Neural cell (in vitro differentiated cells): ENCODE measurements around the gene PHACTR3. TPM values are rescaled to one million over a fixed set of nuclear protein-coding genes. Genes with fewer than 3 reads are reported as not detected.

Experiments used
- H2AFZ ChIP-seq: fragments of 200-600, 300-800 bp; sonication (generic), shearing (Covaris generic); 2 replicates; pipeline ENCODE4 v1.6.0; 2014; ENCODE audit warnings: low read depth, mild to moderate bottlenecking, antibody characterized with exemption, low read length, moderate library complexity
- H3F3A ChIP-seq: fragments of 200-600 bp; shearing (Covaris generic); 2 replicates; pipeline ENCODE4 v1.6.1; 2016; ENCODE audit warnings: mild to moderate bottlenecking, moderate library complexity, mixed read lengths, antibody characterized with exemption, low read length; ENCODE audit not compliant: insufficient read depth, poor library complexity, severe bottlenecking
- H3K27ac ChIP-seq: fragments of 200-600, 300-800 bp; sonication (generic), shearing (Covaris generic); 2 replicates; pipeline ENCODE4 v1.5.1; 2014; ENCODE audit warnings: mild to moderate bottlenecking, low read length, moderate library complexity
- H3K27me3 ChIP-seq: fragments of 300-800, 200-600 bp; sonication (generic), shearing (Covaris generic); 2 replicates; pipeline ENCODE4 v1.6.0; 2014; ENCODE audit warnings: mild to moderate bottlenecking, low read depth, low read length, moderate library complexity; ENCODE audit not compliant: insufficient read depth
- H3K36me3 ChIP-seq: fragments of 300-800, 200-600 bp; sonication (generic), shearing (Covaris generic); 2 replicates; pipeline ENCODE4 v1.5.1; 2014; ENCODE audit warnings: mild to moderate bottlenecking, antibody characterized with exemption, low read length, moderate library complexity; ENCODE audit not compliant: insufficient read depth
- H3K4me2 ChIP-seq: fragments of 300-800, 200-600 bp; sonication (generic), shearing (Covaris generic); 2 replicates; pipeline ENCODE4 v1.6.0; 2014; ENCODE audit warnings: mild to moderate bottlenecking, low read length
- H3K4me3 ChIP-seq: fragments of 300-800, 200-600 bp; sonication (generic), shearing (Covaris generic); 2 replicates; pipeline ENCODE4 v1.5.1; 2014; ENCODE audit warnings: mild to moderate bottlenecking, low read length, moderate library complexity
- H3K79me2 ChIP-seq: fragments of 200-600 bp; shearing (Covaris generic); replicated peaks from 2 replicates; pipeline ENCODE4 v1.6.0; 2014; ENCODE audit warnings: mild to moderate bottlenecking, low read length, moderate library complexity; ENCODE audit not compliant: insufficient read depth
- H3K9ac ChIP-seq: fragments of 300-800, 200-600 bp; sonication (generic), shearing (Covaris generic); 2 replicates; pipeline ENCODE4 v1.6.1; 2016; ENCODE audit warnings: mild to moderate bottlenecking, low read length, mixed read lengths
- H3K9me2 ChIP-seq: fragments of 200-600 bp; shearing (Covaris generic); 2 replicates; pipeline ENCODE4 v1.6.1; 2016; ENCODE audit warnings: mild to moderate bottlenecking, low read length, mixed read lengths; ENCODE audit not compliant: insufficient read depth
- H3K9me3 ChIP-seq: fragments of 200-600, 300-800 bp; sonication (generic), shearing (Covaris generic); 2 replicates; pipeline ENCODE4 v1.6.1; 2016; ENCODE audit warnings: mild to moderate bottlenecking, mixed run types, low read length, moderate library complexity, mixed read lengths
- H4K20me1 ChIP-seq: fragments of 200-600 bp; shearing (Covaris generic); 2 replicates; pipeline ENCODE4 v1.6.1; 2016; ENCODE audit warnings: mild to moderate bottlenecking, mixed run types; ENCODE audit not compliant: insufficient read depth
- EP300 ChIP-seq: fragments of 450-650 bp; conservative IDR thresholded peaks from 2 replicates; pipeline ENCODE4 v1.6.1; 2014; ENCODE audit warnings: antibody characterized with exemption, mild to moderate bottlenecking, moderate library complexity; ENCODE audit not compliant: poor library complexity, severe bottlenecking
- EZH2 ChIP-seq: fragments of 200-600, 300-800 bp; shearing (Covaris generic), sonication (generic); IDR thresholded peaks from 2 replicates; pipeline ENCODE4 v1.6.1; 2014; ENCODE audit warnings: antibody characterized with exemption, low read length, borderline replicate concordance, mild to moderate bottlenecking; ENCODE audit not compliant: insufficient read depth, poor library complexity, severe bottlenecking
- MXI1 ChIP-seq: fragments of 450-650 bp; conservative IDR thresholded peaks from 2 replicates; pipeline ENCODE4 v1.6.1; 2014; ENCODE audit warnings: antibody characterized with exemption, mild to moderate bottlenecking; ENCODE audit not compliant: poor library complexity, severe bottlenecking
- POLR2AphosphoS5 ChIP-seq: IDR thresholded peaks from 2 replicates; pipeline ENCODE4 v1.6.1; 2012
- RAD21 ChIP-seq: fragments of 450-650 bp; conservative IDR thresholded peaks from 2 replicates; pipeline ENCODE4 v1.6.1; 2014; ENCODE audit warnings: antibody characterized with exemption, mild to moderate bottlenecking, moderate library complexity
- SMC3 ChIP-seq: fragments of 450-650 bp; conservative IDR thresholded peaks from 2 replicates; pipeline ENCODE4 v1.6.1; 2014; ENCODE audit warnings: antibody characterized with exemption, mild to moderate bottlenecking, moderate library complexity; ENCODE audit not compliant: poor library complexity
- TAF1 ChIP-seq: IDR thresholded peaks from 2 replicates; pipeline ENCODE4 v1.6.1; 2012; ENCODE audit warnings: low read depth
- polyA plus RNA-seq: library from polyadenylated mRNA; depleted of rRNA; stranded (reverse); fragments of >200 nt; gene quantifications from 2 replicates; pipeline ENCODE4 v1.2.3, GENCODE V29; 2014
- TF ChIP-seq, protein P1 (sequence below): fragments of 450-650 bp; IDR thresholded peaks from 2 replicates; pipeline ENCODE4 v1.5.1; 2014; ENCODE audit warnings: antibody characterized with exemption, mild to moderate bottlenecking, moderate library complexity; ENCODE audit not compliant: poor library complexity, severe bottlenecking
- TF ChIP-seq, protein P2 (sequence below): IDR thresholded peaks from 2 replicates; pipeline ENCODE4 v1.6.1; 2012; ENCODE audit warnings: borderline replicate concordance

PHACTR3 gene
- polyA plus RNA-seq, 1 donor from 2014 or later: 1.3 TPM

DNA sequence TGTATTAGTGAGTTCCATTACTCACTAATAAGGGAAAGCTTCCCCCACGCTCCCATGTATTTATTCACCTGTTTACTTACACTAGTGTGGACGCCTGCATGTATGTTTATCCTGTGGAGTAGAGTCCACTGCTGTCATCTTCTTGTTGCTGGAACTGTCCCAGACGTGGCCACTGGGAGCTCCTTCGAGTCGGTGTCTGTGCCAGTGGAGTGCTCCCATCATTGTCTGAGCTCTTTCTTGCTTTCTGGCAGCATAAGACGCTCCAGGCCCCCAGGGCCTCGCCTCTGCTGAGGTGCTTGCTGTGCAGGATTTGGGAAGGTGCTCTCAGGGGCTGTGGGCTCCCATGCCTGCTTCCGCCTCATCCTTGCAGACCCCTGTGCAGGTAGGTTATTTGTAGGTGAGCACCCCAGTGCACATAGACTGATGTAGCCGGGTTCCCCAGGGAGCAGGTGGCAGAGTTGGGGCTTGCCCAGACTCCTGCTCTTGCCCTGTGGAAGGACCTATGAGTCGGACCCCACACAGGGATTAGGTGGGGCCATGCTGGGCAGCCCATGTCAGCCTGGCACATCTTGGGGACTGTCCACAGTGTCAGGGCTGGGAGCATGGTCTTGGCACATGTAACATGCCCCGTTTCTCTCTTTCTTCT, 16.6 kb downstream of the PHACTR3 start:
- no peaks in the 10 kb centered on the region for H3K27me3 ChIP-seq
- peaks cover 3% of the 10 kb centered on the region for H3K9me3 ChIP-seq
- H3K9me2 ChIP-seq: no peaks in the 10 kb centered on the region
- no peak overlapping the region for H3K4me2 ChIP-seq
- TF ChIP-seq MXI1: no peak
- no peak for TF ChIP-seq EP300
- TF ChIP-seq SMC3: no peak
- TF ChIP-seq, protein P1, sequence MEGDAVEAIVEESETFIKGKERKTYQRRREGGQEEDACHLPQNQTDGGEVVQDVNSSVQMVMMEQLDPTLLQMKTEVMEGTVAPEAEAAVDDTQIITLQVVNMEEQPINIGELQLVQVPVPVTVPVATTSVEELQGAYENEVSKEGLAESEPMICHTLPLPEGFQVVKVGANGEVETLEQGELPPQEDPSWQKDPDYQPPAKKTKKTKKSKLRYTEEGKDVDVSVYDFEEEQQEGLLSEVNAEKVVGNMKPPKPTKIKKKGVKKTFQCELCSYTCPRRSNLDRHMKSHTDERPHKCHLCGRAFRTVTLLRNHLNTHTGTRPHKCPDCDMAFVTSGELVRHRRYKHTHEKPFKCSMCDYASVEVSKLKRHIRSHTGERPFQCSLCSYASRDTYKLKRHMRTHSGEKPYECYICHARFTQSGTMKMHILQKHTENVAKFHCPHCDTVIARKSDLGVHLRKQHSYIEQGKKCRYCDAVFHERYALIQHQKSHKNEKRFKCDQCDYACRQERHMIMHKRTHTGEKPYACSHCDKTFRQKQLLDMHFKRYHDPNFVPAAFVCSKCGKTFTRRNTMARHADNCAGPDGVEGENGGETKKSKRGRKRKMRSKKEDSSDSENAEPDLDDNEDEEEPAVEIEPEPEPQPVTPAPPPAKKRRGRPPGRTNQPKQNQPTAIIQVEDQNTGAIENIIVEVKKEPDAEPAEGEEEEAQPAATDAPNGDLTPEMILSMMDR: no peak
- TF ChIP-seq RAD21: no peak
- TF ChIP-seq TAF1: no peak
- TF ChIP-seq, protein P2, sequence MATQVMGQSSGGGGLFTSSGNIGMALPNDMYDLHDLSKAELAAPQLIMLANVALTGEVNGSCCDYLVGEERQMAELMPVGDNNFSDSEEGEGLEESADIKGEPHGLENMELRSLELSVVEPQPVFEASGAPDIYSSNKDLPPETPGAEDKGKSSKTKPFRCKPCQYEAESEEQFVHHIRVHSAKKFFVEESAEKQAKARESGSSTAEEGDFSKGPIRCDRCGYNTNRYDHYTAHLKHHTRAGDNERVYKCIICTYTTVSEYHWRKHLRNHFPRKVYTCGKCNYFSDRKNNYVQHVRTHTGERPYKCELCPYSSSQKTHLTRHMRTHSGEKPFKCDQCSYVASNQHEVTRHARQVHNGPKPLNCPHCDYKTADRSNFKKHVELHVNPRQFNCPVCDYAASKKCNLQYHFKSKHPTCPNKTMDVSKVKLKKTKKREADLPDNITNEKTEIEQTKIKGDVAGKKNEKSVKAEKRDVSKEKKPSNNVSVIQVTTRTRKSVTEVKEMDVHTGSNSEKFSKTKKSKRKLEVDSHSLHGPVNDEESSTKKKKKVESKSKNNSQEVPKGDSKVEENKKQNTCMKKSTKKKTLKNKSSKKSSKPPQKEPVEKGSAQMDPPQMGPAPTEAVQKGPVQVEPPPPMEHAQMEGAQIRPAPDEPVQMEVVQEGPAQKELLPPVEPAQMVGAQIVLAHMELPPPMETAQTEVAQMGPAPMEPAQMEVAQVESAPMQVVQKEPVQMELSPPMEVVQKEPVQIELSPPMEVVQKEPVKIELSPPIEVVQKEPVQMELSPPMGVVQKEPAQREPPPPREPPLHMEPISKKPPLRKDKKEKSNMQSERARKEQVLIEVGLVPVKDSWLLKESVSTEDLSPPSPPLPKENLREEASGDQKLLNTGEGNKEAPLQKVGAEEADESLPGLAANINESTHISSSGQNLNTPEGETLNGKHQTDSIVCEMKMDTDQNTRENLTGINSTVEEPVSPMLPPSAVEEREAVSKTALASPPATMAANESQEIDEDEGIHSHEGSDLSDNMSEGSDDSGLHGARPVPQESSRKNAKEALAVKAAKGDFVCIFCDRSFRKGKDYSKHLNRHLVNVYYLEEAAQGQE: no peak
- TF ChIP-seq POLR2AphosphoS5: no peak
- TF ChIP-seq EZH2: no peak
- H3K27ac ChIP-seq: no peak overlapping the region
- no peaks in the 10 kb centered on the region for H3F3A ChIP-seq
- H3K36me3 ChIP-seq: no peaks in the 10 kb centered on the region
- H3K79me2 ChIP-seq: no peaks in the 10 kb centered on the region
- no peak overlapping the region for H3K4me3 ChIP-seq
- no peak overlapping the region for H2AFZ ChIP-seq
- H4K20me1 ChIP-seq: no peaks in the 10 kb centered on the region
- H3K9ac ChIP-seq: no peak overlapping the region

DNA sequence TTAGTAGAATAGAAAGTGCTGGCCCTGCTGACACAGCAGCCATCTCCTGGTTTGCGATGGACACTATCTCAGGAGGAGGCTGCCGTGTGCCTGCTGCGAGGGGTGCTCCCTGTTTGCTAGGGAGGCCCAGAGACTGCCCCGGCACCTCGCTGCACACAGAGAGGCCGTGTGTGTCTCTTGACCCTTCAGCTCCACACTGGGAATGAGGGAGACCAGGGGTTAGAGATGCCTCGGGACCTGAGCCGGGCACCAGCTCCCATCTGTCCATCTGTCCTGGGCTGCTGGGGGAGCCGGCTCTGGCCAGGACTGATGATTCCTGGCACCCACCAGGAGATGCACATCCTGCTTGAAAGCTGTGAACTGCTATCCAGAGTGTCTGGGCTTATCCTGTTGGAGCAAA, 18.2 kb downstream of the PHACTR3 start:
- Histone ChIP-seq H3K9me3 (peaks cover 3% of the 10 kb centered on the region), H3K9ac (no peak overlapping the region), H3K27me3 (no peaks in the 10 kb centered on the region), H3K27ac (no peak overlapping the region), H3K4me2 (no peak overlapping the region), H2AFZ (no peak overlapping the region), H3F3A (no peaks in the 10 kb centered on the region), H3K4me3 (no peak overlapping the region), H3K36me3 (no peaks in the 10 kb centered on the region), H3K79me2 (no peaks in the 10 kb centered on the region), H4K20me1 (no peaks in the 10 kb centered on the region), H3K9me2 (no peaks in the 10 kb centered on the region)
- TF ChIP-seq POLR2AphosphoS5 (no peak), RAD21 (no peak), TAF1 (no peak), EZH2 (no peak), MXI1 (no peak), SMC3 (no peak), EP300 (no peak)
- TF ChIP-seq, protein P2: no peak
- TF ChIP-seq, protein P1: no peak
